Measurements from ENCODE around the gene SMIM10L2A. TPM values are rescaled to one million over a fixed set of nuclear protein-coding genes. Genes with fewer than 3 reads are reported as not detected.

SMIM10L2A gene
- under 1 TPM; 0.58 to 0.65 TPM for total RNA-seq

GRCh38 chrX:135421932-135422809 lies at the start of gene SMIM10L2A:
Gene SMIM10L2A, plus strand, starts transcription at chrX:135421944. Its CDS starts 188 bp downstream, at chrX:135422132.
- no peak within 1 kb of the TSS for H3K27ac Mint-ChIP-seq
- peak; percentile 23 for DNase-seq
- no peaks in the 10 kb centered on the region for H3K36me3 Mint-ChIP-seq (ENCODE audit: low read depth)
- peaks cover 8% of the 10 kb centered on the region for H3K27me3 Mint-ChIP-seq (ENCODE audit: low read depth)
- H3K4me1 Mint-ChIP-seq (ENCODE audit: low read depth), result peaks cover 9% of the 10 kb centered on the region
- no peaks in the 10 kb centered on the region for H3K9me3 Mint-ChIP-seq (ENCODE audit: insufficient read depth)
- ChIA-PET CTCF (no interaction called here), POLR2A (no interaction called here)
- ATAC-seq, result peak; percentile 87
- peak within 1 kb of the TSS; percentile 65 for H3K4me3 Mint-ChIP-seq

GRCh38 chrX:135373357-135373756 lies 48.4 kb upstream of the SMIM10L2A start:
- no peak overlapping the region for H3K4me3 Mint-ChIP-seq
- H3K36me3 Mint-ChIP-seq (ENCODE audit: low read depth), result peaks cover 10% of the 10 kb centered on the region
- DNase-seq (no peak), ATAC-seq (no peak)
- no peak overlapping the region for H3K27ac Mint-ChIP-seq
- POLR2A ChIA-PET, result no interaction called here
- CTCF ChIA-PET, result no interaction called here
- H3K4me1 Mint-ChIP-seq (ENCODE audit: low read depth), result no peaks in the 10 kb centered on the region
- no peaks in the 10 kb centered on the region for H3K9me3 Mint-ChIP-seq (ENCODE audit: insufficient read depth)
- no peaks in the 10 kb centered on the region for H3K27me3 Mint-ChIP-seq (ENCODE audit: low read depth)

DNA sequence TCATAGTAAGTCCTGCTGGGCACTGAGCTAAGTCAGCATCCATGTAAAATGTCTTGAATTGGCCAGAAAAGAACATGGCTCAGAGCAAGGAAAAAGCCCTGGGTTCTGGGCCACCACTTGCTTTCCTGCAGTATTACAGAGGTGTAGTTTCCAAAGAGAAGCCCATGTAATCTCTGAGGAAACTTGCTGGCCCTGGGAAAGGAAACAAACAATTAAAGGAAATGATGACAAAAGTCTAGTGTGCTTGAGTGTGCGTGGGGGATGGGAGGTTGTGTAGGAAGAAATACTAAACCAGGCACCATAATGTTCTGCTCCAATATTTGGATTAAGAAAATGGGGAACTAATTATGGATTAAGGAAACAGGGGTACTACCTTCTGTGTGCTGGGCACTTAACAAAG lies 39.5 kb upstream of the SMIM10L2A start:
- H3K9me3 Mint-ChIP-seq (ENCODE audit: insufficient read depth), result peaks cover 3% of the 10 kb centered on the region
- ATAC-seq, result no peak
- POLR2A ChIA-PET, result interaction anchor here (0.6 kb wide), 1 partner anchor 140 kb away, joined by 3 read pairs; no protein-coding TSS in a partner anchor
- peaks cover 41% of the 10 kb centered on the region for H3K4me1 Mint-ChIP-seq (ENCODE audit: low read depth)
- CTCF ChIA-PET, result no interaction called here
- H3K27me3 Mint-ChIP-seq (ENCODE audit: low read depth), result no peaks in the 10 kb centered on the region
- peak overlapping the region; percentile 75 for H3K27ac Mint-ChIP-seq
- H3K4me3 Mint-ChIP-seq, result no peak overlapping the region
- DNase-seq, result no peak
- peaks cover 19% of the 10 kb centered on the region for H3K36me3 Mint-ChIP-seq (ENCODE audit: low read depth)

DNA sequence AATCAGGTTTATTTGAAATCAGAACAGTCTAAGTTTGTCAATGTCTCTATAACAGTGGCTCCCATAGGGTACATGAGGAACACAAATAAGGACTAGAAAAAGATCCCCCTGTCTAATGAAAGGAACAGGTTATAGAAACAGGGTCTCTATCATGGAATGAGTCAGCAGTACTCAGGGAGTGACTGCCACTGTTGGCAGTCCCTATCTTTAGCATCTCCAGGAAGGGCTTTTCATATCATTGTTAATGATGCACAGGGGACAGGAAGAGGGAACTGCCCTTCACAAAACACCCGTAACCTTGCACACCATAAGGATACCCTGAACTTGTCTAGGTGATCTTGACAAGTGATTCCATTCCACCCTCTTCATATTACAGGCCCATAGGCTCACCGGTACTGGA lies 38.5 kb upstream of the SMIM10L2A start:
- H3K4me1 Mint-ChIP-seq (ENCODE audit: low read depth), result peaks cover 41% of the 10 kb centered on the region
- POLR2A ChIA-PET, result no interaction called here
- no peaks in the 10 kb centered on the region for H3K27me3 Mint-ChIP-seq (ENCODE audit: low read depth)
- peaks cover 19% of the 10 kb centered on the region for H3K36me3 Mint-ChIP-seq (ENCODE audit: low read depth)
- CTCF ChIA-PET, result no interaction called here
- peak overlapping the region; percentile 88 for H3K27ac Mint-ChIP-seq
- ATAC-seq, result peak; percentile 26
- H3K9me3 Mint-ChIP-seq (ENCODE audit: insufficient read depth), result peaks cover 3% of the 10 kb centered on the region
- no peak for DNase-seq
- peak overlapping the region; percentile 37 for H3K4me3 Mint-ChIP-seq

DNA sequence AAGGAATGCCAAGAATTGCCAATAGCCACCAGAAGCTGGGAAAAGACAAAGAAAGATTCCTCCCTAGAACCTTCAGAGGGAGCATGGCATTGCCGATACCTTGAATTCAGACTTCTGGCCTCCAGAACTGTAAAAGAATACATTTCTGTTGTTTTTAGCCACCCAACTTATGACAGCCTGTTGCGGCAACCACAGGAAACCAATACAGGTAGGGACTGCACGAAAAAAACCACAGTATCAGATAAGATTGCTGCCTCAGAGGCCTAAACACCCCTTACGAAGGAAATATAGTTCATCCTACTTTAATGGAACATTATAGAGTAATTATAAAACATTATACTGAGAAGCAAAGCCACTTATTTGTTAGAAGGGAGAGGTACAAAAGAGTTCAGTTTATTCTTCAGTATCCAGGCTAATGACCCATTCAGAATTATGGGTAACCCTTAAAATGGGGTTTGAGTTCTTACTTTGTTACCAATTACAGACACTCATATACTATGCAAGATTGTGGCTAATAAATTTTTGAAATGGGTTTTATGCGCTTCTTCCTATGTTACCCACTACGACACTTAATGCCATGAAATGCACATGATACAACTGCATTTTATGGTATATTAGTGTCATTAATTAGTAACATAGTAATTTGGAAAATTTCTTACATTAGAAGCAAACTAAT lies 37.4 kb upstream of the SMIM10L2A start:
- no peaks in the 10 kb centered on the region for H3K27me3 Mint-ChIP-seq (ENCODE audit: low read depth)
- H3K4me1 Mint-ChIP-seq (ENCODE audit: low read depth), result peaks cover 47% of the 10 kb centered on the region
- ChIA-PET CTCF (no interaction called here), POLR2A (interaction anchor here (0.8 kb wide), 1 partner anchor 37 kb away, joined by 3 read pairs; no protein-coding TSS in a partner anchor)
- peak overlapping the region; percentile 88 for H3K27ac Mint-ChIP-seq
- ATAC-seq (peak; percentile 95), DNase-seq (peak; percentile 71)
- peaks cover 3% of the 10 kb centered on the region for H3K9me3 Mint-ChIP-seq (ENCODE audit: insufficient read depth)
- peaks cover 19% of the 10 kb centered on the region for H3K36me3 Mint-ChIP-seq (ENCODE audit: low read depth)
- peak overlapping the region; percentile 37 for H3K4me3 Mint-ChIP-seq

- H3K4me3 Mint-ChIP-seq, result no peak overlapping the region
- peaks cover 6% of the 10 kb centered on the region for H3K36me3 Mint-ChIP-seq (ENCODE audit: low read depth)
- no peaks in the 10 kb centered on the region for H3K9me3 Mint-ChIP-seq (ENCODE audit: insufficient read depth)
- ATAC-seq, result no peak
- CTCF ChIA-PET, result interaction anchor here (0.9 kb wide), 1 partner anchor 75 kb away, joined by 3 read pairs; no protein-coding TSS in a partner anchor
- POLR2A ChIA-PET, result no interaction called here
- H3K27ac Mint-ChIP-seq, result no peak overlapping the region
- no peak for DNase-seq
- no peaks in the 10 kb centered on the region for H3K27me3 Mint-ChIP-seq (ENCODE audit: low read depth)
- H3K4me1 Mint-ChIP-seq (ENCODE audit: low read depth), result peaks cover 41% of the 10 kb centered on the region
Measured at GRCh38 chrX:135388841-135389240, 32.9 kb upstream of the SMIM10L2A start.

- peaks cover 37% of the 10 kb centered on the region for H3K4me1 Mint-ChIP-seq (ENCODE audit: low read depth)
- ATAC-seq (no peak), DNase-seq (no peak)
- H3K9me3 Mint-ChIP-seq (ENCODE audit: insufficient read depth), result no peaks in the 10 kb centered on the region
- ChIA-PET POLR2A (no interaction called here), CTCF (interaction anchor here (0.9 kb wide), 1 partner anchor 74 kb away, joined by 3 read pairs; no protein-coding TSS in a partner anchor)
- H3K27me3 Mint-ChIP-seq (ENCODE audit: low read depth), result no peaks in the 10 kb centered on the region
- H3K36me3 Mint-ChIP-seq (ENCODE audit: low read depth), result peaks cover 6% of the 10 kb centered on the region
- H3K4me3 Mint-ChIP-seq, result no peak overlapping the region
- H3K27ac Mint-ChIP-seq, result no peak overlapping the region
Measured at GRCh38 chrX:135389243-135389642, 32.5 kb upstream of the SMIM10L2A start.

DNA sequence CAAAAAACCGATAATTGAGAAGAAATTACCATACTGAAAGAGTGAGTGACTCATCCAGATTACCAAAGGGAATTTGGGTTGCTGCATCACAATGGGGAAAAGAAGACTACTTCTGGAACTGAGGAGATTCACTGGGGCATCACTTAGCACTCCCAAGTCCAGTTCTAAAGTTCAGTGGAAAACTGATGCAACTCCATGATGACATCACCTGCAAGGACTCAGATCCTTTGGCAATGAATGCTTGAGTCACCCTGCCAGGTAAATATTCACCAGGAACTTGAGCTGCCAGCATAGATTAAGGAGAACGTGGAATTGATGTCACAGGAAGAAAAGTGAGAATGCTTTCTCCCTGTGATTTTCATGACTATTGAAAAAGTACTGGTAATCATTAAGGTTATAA lies 32.0 kb upstream of the SMIM10L2A start:
- no peaks in the 10 kb centered on the region for H3K9me3 Mint-ChIP-seq (ENCODE audit: insufficient read depth)
- ChIA-PET CTCF (interaction anchor here (0.9 kb wide), 1 partner anchor 74 kb away, joined by 3 read pairs; no protein-coding TSS in a partner anchor), POLR2A (no interaction called here)
- H3K4me3 Mint-ChIP-seq, result no peak overlapping the region
- DNase-seq, result no peak
- H3K4me1 Mint-ChIP-seq (ENCODE audit: low read depth), result peaks cover 35% of the 10 kb centered on the region
- H3K36me3 Mint-ChIP-seq (ENCODE audit: low read depth), result peaks cover 6% of the 10 kb centered on the region
- no peak for ATAC-seq
- H3K27ac Mint-ChIP-seq, result no peak overlapping the region
- no peaks in the 10 kb centered on the region for H3K27me3 Mint-ChIP-seq (ENCODE audit: low read depth)

GRCh38 chrX:135391734-135392133 lies 30.0 kb upstream of the SMIM10L2A start:
- DNase-seq (no peak), ATAC-seq (no peak)
- H3K27ac Mint-ChIP-seq, result no peak overlapping the region
- H3K4me3 Mint-ChIP-seq, result no peak overlapping the region
- POLR2A ChIA-PET, result no interaction called here
- no peaks in the 10 kb centered on the region for H3K9me3 Mint-ChIP-seq (ENCODE audit: insufficient read depth)
- H3K27me3 Mint-ChIP-seq (ENCODE audit: low read depth), result no peaks in the 10 kb centered on the region
- peaks cover 26% of the 10 kb centered on the region for H3K4me1 Mint-ChIP-seq (ENCODE audit: low read depth)
- peaks cover 4% of the 10 kb centered on the region for H3K36me3 Mint-ChIP-seq (ENCODE audit: low read depth)
- CTCF ChIA-PET, result no interaction called here

- Mint-ChIP-seq H3K4me1 (ENCODE audit: low read depth) (peaks cover 26% of the 10 kb centered on the region), H3K27me3 (ENCODE audit: low read depth) (no peaks in the 10 kb centered on the region), H3K27ac (no peak overlapping the region), H3K4me3 (no peak overlapping the region), H3K36me3 (ENCODE audit: low read depth) (no peaks in the 10 kb centered on the region), H3K9me3 (ENCODE audit: insufficient read depth) (no peaks in the 10 kb centered on the region)
- ChIA-PET CTCF (no interaction called here), POLR2A (no interaction called here)
- no peak for ATAC-seq
- DNase-seq, result no peak
Measured at GRCh38 chrX:135393051-135393450, 28.7 kb upstream of the SMIM10L2A start.

DNA sequence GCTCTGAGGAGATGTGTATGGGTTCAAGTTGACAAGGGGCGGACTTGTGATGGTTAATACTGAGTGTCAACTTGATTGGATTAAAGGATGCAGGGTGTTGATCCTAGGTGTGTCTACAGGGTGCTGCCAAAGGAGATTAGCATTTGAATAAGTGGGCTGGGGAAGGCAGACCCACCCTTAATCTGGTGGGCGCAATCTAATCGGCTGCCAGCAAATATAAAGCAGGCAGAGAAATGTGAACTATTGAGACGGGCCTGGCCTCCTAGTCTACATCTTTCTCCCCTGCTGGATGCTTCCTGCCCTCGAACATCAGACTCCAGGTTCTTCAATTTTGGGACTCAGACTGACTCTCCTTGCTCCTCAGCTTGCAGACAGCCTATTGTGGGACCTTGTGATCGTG lies 26.7 kb upstream of the SMIM10L2A start:
- no peak overlapping the region for H3K4me3 Mint-ChIP-seq
- ATAC-seq, result no peak

DNA sequence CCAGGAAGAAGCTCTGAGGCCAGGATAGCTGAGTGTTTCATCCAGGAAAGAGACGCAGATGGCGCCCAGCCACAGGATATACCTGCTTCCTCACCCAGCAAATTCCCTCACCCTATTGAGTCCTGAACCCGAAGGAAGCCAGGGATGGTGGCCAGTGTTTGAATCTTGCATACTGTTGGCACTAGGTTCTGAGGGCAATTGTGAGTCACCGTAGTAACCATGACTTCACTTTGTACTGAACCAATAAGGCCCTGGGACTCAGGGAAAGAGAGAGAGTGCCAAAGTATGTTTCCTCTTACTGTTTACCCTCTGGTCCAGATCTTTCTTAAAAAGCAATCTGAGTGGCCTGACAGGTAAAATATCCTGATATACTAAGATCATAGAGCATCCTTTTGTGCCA lies 25.6 kb upstream of the SMIM10L2A start:
- CTCF ChIA-PET, result no interaction called here

More for the DNA sequence above, 26.7 kb upstream of the SMIM10L2A start:
- no peaks in the 10 kb centered on the region for H3K36me3 Mint-ChIP-seq (ENCODE audit: low read depth)
- H3K4me1 Mint-ChIP-seq (ENCODE audit: low read depth), result peaks cover 12% of the 10 kb centered on the region
- ChIA-PET POLR2A (no interaction called here), CTCF (no interaction called here)
- no peak for DNase-seq
- no peaks in the 10 kb centered on the region for H3K9me3 Mint-ChIP-seq (ENCODE audit: insufficient read depth)
- H3K27me3 Mint-ChIP-seq (ENCODE audit: low read depth), result no peaks in the 10 kb centered on the region
- H3K27ac Mint-ChIP-seq, result no peak overlapping the region

More for the DNA sequence above, 25.6 kb upstream of the SMIM10L2A start:
- Mint-ChIP-seq H3K36me3 (ENCODE audit: low read depth) (no peaks in the 10 kb centered on the region), H3K9me3 (ENCODE audit: insufficient read depth) (no peaks in the 10 kb centered on the region), H3K27ac (no peak overlapping the region), H3K27me3 (ENCODE audit: low read depth) (no peaks in the 10 kb centered on the region), H3K4me3 (no peak overlapping the region), H3K4me1 (ENCODE audit: low read depth) (peaks cover 6% of the 10 kb centered on the region)
- ATAC-seq, result no peak
- DNase-seq, result no peak
- POLR2A ChIA-PET, result no interaction called here

Data from activated CD8-positive, alpha-beta T cell treated with anti-CD3 and anti-CD28 coated beads, Interleukin-2, amount 10 ng/mL, durations not matched to agents 7 days and 5 days (primary cell).